OCI-LY7 (cell line): ENCODE results near the gene JPH3.

Source experiments
- EZH2phosphoT487 ChIP-seq: fragments of 200-600 bp; sonication (generic); IDR thresholded peaks from 2 replicates; pipeline ENCODE4 v1.6.1; 2018; ENCODE audit warnings: low read depth, borderline replicate concordance, mild to moderate bottlenecking, mixed run types, antibody characterized with exemption, low read length, moderate library complexity, mixed read lengths
- TF ChIP-seq, protein P1 (sequence below): fragments of 200-600 bp; sonication (generic); conservative IDR thresholded peaks from 2 replicates; pipeline ENCODE4 v1.5.1; 2014; ENCODE audit warnings: mild to moderate bottlenecking, antibody characterized with exemption, low read length, moderate library complexity, mixed read lengths

DNA sequence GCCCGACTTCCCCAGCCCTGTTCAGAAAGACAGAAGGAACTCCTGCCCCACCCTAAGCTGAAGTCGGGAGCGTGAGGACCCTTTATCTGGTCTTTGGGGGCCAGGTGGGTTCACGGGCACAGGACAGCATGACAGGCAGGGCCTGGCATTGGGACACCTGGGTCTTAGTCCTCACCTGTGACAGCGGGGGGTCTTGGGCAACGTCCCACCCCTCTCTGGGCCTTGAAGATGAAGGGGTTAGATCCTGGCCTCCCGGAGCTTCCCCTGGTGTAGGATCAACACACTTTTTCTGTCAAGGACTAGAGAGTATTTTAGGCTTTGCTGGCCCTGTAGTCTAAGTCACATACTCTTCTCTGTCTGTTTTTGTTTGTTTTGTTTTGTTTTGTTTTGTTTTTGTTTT is 65.1 kb downstream of the JPH3 start:
- TF ChIP-seq, protein P1, sequence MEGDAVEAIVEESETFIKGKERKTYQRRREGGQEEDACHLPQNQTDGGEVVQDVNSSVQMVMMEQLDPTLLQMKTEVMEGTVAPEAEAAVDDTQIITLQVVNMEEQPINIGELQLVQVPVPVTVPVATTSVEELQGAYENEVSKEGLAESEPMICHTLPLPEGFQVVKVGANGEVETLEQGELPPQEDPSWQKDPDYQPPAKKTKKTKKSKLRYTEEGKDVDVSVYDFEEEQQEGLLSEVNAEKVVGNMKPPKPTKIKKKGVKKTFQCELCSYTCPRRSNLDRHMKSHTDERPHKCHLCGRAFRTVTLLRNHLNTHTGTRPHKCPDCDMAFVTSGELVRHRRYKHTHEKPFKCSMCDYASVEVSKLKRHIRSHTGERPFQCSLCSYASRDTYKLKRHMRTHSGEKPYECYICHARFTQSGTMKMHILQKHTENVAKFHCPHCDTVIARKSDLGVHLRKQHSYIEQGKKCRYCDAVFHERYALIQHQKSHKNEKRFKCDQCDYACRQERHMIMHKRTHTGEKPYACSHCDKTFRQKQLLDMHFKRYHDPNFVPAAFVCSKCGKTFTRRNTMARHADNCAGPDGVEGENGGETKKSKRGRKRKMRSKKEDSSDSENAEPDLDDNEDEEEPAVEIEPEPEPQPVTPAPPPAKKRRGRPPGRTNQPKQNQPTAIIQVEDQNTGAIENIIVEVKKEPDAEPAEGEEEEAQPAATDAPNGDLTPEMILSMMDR, result no peak
- no peak for TF ChIP-seq EZH2phosphoT487
